GM18502 (cell line): Measurements from ENCODE around the gene GRID1.
"Not testable (repeated sequence)": the region's sequence is repeated elsewhere in the genome, so short reads cannot be mapped to it uniquely, and the experiment has no call there.

Source experiments
- ATAC-seq: cut with Tn5 transposase; IDR thresholded peaks from one replicate; pipeline ENCODE4 v1.9.1; 2021; ENCODE audit warnings: mild to moderate bottlenecking; ENCODE audit not compliant: unreplicated experiment, poor library complexity

Gene GRID1

DNA sequence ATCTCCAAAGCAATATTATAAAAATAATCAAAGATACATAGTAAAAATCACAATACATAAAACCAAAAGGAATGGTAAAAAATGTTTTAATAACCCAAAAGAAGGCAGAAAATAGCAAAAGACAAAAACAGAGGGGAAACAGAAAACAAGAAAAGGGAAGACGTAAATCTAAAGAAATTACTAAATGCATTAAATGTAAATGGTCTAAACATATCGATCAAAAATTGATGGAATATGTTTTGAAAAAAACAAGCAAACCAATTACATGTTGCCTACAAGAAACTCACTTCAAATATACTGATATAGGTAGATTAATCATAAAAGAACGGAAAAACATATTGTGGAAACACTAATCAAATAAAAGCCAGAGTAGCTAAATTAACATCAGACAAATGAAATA, 369.1 kb downstream of the GRID1 start:
- no peak for ATAC-seq

DNA sequence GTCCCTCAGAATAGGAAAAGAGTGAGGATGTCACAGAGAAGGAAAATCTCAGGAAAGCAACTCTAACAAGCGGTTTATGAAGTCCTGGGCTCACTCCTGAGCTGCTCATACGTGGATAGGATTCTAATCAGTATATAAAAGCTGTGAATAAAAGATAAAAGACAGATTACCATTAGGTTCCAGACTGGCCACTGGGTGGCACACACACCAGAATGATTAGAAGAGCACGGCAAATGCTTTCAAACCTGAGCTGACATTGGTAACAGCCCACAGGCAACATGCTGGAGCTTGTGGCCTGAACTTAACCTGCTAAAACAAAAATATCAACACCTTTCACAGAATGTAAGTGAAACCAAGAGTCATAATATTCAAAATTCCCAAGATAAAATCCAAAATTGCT, 370.8 kb downstream of the GRID1 start:
- ATAC-seq: peak; percentile 62

DNA sequence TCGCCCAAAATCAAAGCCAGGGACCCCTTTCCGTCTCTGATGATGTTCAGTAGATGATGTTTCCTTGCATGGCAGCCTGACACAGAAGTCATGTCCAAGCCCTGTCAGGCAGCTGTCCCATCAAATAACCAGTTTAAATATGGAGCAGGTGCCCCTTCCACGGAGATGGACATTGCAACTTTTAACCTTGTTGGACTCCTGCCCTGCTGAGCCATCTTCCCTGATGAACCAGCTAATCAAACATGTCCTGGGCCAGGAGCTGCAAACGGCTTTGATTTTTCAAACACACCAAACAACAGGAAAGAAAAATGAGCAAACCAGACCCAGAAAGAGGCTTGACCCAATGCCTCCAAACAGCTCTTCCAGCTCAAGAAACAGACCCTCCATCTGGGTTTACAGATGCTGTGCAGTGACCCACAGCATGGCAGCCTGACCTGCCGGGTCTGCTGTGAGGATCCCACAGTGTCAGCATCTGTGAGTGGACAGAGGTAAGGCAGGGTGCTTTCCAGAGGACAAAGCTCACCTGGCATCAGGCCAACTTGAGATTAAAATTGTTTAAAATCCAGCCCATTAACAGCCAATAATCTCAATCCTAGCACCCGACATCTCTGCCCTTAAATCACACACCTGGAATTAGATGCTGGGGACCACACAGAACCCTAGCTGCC, 372.6 kb downstream of the GRID1 start:
- no peak for ATAC-seq

DNA sequence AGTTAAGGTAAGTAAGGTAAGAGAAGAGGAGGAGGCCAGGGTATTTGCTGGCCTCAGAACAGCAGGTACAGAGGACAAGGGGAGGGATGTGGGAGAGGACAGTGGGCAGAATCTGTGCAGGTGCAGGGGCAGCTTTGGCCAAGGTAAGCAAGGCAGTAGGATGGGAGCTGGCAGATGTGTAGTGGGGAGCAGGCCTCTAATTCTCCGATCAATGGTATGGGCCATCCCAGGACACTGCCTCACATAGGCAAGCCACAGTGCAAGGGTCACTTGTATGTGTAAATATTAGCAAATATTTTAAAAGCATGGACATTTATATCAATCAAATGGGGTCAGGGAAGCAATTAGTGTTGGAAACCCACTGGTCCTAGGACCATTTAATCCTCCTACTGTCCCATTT, 373.5 kb downstream of the GRID1 start:
- no peak for ATAC-seq

DNA sequence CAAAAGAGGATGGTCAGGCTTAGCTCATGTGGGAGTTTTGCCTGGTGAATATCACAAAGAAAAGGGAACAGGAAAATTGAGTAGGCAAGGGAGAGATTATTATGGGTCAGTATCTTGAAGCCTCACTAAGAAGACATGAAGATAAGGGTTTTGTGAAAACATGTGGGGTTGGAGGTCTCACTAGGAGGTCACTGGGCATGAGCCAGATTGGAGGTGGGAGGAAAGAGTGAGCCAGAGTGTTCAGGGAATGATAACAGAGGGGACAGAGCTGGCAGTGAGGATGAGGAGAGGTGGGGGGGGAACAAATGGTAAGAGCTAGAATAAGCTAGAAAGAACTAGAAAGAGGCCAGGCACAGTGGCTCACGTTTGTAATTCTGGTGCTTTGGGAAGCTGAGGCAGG, 374.3 kb downstream of the GRID1 start:
- ATAC-seq: no peak

DNA sequence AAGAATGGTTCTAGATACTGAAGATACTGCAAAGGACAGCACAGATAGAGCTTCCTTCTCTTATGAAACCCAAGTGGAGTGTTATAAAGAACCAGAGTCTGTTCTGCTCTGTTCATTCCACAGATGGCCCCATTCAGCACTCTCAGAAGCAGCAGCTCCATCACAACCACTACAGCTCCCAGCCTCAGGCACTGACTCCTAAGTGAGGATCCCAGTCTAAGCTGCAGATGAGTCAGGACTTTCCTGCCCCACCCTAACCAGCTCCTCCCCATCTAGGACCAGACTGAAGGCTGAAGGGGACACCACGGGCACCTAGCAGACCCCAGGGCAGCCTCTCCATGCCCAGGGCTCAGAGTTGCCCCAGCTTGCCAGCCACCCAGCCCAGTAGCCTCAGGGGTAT, 379.8 kb downstream of the GRID1 start:
- no peak for ATAC-seq

DNA sequence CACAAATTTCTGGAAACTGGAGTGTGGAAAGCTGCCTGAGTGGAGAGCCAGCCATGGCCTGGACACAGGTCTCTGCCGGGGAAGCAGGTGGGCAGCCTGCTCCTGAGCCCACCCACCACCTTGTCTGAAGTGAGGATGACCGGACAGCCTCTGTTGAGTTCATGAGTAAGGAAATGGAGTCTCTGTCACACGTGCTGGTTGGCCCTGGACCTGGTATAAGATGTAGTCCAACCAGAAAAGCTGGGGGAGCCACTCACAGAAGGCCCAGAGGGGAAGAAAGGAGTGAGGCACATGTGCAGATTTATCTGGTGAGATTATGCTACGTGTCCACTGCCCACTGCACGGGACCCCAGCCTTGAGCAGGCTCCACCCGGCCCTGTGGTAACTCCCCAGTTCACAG, 383.5 kb downstream of the GRID1 start:
- ATAC-seq: no peak

DNA sequence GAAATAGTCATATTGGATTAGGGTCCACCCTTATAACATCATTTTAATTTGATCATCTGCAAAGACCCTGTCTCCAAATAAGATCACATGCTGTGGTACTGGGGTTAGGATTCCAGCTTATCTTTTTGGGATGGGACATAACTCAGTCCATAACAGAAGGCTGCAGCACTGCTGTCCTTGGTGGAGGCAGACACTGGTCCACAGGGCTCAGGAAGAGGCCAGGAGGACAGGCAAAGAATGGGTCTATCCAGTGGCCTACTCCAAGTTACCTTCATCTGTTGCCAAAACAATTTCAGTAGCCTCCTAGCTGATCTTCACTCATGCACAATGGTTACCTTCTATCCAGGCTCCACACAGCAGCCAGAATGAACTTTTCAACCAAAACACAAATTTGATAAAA, 387.0 kb downstream of the GRID1 start:
- no peak for ATAC-seq

DNA sequence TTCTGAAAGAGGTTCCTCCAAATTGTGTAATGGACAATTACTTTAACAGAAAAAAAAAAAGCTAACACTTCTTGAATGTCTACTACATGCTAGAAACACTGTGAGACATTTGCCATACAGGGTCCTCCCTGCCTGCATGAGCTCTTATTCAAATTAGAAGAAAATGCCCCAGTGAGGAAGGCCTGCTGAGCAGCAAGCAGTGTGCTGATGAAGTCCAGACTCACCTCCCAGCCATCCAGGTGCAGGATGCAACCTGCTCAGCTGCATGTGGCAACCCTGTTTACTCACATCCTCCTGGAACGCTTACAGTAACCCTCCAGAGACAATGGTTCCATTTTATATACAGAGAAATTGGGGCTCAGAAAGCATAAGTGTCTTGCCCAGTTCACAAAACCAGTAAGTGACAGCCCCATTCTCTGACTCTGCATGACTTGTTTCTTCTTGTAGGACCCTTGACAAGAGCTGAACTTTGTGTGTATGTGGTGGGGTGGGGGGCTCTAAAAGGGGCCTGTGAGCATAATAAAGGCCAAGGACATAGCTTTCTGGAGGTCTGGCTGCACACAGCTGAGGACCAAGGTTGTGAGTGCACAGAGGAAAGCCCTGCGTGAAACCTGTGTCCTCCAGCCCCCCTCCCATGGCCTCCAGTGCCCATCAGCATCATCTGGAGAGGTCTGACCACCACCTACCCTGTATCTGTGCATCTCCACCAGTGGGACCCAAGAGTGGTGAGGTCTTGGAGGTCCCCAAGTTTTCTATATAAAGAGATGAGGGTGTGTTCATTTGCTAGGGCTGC, 387.8 kb downstream of the GRID1 start:
- no peak for ATAC-seq

DNA sequence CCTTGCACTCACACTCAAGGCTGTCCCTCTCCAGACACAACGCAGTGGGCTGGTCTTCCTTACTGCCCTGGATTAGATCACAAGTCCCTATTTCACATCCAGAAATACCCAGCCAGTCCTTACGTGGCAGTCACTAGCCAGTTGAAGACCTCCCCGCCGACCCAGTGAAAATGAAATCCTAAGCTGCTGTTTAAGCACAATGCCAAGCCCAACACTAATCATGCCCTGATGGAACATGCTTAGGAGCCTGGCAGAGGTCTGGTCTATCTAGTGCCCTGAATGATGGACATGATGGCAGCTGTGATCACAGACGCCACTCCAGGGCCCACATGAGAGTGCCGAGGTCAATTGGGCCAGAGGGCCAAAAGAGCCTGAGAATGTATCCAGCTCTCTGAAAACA, 389.0 kb downstream of the GRID1 start:
- no peak for ATAC-seq

DNA sequence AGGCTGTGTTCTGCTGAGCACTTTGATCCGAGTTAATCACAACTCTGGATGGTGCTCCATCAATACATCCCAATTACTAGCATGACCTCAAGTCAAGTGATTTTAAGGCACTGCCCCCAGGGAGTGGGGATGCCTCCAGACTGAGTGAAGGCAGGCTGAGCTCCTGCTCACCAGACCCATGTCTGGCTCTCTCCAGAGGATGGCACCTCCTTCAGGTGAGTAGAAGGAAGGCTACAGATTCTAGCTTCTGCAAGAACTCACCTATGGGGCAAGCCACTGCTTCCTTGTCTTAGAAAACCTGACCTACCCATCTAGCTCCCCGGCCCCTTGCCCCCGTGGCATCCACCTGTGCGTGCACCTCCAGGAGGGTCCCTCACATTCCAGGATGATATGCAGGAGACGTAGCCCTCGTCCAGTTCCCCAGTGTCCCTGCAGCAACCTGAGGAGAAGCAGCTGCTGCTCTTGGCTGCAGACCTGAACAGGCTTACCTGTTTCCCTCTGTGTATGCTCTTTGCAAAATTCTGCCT, 390.3 kb downstream of the GRID1 start:
- no peak for ATAC-seq

DNA sequence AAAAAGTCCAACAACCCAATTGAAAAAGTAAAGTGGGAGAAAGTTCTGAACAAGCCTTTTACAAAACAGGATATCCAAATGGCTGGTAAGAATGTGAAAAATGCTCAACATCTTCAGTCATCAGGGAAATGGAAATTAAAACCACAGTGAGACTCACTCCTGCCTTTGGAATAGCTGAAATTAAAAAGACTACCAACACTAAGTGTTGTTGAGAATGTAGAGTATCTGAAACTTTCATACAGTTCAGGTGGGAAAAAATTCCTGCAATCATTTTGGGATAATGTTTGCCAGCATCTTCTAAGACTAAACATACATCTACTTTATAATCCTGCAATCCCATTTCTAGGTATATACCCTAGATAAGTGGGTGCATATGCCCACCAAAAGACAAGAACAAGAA, 395.1 kb downstream of the GRID1 start:
- ATAC-seq: no peak

DNA sequence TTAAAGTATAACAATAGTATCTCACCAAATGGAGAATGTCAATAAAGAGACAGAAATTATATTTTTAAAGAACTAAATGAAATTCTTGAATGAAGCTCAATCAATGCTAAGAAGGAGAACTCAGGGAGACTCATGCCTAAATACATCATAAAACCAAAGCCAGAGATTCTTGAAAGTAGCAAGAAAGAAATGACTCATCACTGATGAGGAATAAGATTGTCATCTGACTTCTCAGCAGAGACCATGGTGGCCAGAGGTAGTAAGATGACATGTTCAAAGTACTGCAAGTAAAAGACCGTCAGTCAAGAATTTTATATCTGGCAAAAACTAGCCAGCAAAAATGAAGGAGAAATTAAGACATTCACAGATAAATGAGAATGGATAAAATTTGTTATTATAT, 399.0 kb downstream of the GRID1 start:
- ATAC-seq: peak; percentile 90

DNA sequence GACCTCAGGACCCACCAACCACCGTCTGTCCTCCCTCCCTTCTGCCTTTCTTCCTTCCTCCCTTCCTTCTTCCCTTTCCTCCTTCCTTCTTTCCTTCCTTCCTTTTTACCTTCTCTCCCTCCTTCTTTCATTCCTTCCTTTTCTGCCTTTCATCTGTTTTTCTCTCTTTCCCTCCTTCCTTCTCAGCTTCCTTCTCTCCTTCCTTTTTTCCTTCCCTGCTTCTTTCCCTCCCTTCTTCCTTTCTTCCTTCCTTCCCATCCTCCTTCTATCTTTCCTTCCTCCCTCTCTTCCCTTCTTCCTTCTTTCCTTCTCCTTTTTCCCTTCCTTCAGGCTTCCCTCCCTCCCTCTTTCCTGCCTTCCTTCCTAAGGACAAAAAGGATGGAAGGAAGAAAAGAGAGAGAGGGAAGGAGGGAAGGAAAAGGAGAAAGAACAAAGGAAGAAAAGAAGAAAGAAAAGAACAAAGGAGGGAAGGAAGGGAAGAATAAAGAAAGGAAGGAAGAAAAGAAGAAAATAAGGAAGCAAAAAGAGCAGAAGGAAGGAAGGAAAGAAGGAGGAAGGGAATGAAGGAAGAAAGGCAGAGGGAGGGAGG, 405.0 kb downstream of the GRID1 start:
- no peak for ATAC-seq

DNA sequence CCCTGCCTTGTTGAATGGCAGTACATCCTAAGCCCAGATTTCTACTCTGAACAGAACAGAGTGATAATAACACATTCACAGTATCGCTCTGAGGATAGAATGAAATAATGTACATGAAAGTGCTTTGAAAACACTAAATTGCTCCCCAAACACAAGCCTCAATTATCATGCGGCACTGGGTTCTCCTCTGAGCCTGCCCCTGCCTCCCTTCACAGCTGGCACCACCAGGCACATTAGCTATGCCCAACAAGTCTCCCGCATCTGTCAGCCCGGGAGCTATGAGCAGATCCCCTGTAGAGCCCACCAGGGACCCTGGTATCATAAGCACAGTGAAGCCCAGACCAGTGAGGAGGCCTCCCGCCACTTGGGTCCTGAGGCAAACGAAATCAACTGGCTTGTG, 405.5 kb downstream of the GRID1 start:
- ATAC-seq: no peak

DNA sequence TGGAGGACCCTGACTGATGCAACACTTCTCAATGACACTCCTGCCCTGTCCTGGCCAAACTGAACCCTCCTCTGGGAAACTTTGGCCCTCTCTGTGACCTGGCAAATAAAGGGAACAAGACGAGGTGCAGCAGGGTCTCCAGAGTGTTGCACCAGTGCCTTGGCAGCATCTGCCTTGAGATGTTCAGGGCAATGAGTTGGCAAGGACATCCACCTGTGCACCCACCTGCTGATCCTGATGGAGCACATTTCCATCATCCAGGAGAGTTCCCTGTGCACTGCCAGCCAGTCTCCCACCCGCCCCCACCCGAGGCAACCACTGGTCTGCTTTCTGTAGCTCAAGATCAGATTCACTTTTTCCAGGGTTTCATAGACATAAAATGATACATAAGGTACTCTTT, 407.4 kb downstream of the GRID1 start:
- ATAC-seq: no peak

DNA sequence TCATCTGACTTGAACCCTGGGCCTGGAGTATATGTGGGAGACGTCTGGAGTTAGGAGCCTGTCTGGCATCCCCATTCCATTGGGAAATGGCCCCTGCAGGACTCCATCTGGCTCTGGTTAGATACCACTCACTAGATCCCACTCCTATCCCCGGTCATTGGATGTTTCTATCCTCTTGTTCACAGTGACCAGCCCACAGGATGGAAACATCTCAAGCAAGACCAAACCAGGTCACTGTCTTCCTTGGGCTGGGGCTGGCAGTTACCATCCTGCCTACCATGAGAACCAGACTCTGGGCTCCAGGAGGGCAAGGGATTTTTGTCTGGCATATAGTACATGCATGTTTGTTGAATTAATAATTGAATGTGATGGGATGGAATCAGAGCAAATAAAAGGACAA, 415.7 kb downstream of the GRID1 start:
- ATAC-seq: no peak

DNA sequence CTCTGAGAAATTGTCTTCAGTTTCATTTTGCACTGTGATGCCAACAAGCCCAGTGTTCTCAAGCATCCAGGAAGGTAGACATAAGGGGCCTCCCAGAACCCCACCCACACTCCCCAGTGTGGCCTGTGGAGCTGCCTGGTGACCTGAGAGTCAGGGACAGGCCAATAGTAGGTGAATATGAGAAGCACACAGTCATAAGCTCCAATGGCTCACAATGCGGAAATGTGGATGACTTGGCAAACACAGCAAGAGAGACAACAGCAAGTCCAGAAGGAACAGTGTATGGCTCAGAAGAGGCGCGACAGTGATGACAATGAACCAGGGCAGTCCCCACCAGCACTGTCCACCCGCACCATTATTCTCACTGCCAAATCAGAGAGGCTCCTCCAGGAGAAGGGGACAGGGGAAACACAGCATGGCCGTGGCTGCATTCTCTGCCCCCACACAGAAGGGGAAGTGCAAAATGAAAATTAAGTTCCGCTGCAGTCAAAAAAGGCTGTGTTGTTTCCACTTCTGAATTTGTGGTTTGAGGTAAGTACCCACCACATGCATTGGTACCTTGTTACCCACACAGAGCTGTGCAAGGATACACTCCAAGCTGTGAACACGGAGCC, 419.8 kb downstream of the GRID1 start:
- ATAC-seq: peak; percentile 92

DNA sequence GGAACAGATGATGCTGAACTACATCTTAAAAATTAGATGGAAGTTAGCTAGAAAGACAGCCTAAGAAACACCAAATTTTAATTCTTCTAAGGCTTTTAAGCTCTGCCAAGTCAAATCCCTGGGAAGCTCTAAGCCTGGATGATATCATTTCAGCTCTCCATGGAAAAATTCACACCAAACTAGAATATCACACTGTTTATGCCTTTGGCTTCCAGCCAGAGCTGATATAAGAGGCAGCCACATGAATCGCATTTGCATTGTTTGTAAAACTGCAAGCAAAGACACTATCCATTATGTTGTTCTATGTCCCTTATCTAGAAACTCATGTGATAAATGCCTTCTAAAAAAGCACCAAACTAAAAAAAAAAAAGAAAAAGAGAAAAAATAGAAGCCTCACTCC, 430.4 kb downstream of the GRID1 start:
- ATAC-seq: no peak

DNA sequence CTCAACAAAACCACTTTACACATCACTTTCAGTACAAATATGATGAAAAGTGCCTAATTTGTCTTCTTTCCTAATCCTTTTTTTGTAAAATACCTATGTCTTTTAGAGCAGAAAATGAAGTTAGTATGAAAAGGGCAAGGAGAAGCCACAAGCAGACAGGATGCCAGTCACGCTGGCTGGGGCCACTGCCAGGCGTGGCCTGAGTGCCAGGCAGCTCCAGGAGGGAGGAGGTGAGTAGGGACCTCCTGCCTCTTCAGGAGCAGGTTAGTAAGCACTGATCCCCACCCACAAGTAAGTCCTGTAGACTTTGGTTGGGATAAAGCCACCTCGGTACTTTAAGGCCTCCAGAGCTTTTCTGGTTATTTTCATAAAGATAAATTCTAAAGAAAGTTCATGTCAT, 432.0 kb downstream of the GRID1 start:
- ATAC-seq: no peak

DNA sequence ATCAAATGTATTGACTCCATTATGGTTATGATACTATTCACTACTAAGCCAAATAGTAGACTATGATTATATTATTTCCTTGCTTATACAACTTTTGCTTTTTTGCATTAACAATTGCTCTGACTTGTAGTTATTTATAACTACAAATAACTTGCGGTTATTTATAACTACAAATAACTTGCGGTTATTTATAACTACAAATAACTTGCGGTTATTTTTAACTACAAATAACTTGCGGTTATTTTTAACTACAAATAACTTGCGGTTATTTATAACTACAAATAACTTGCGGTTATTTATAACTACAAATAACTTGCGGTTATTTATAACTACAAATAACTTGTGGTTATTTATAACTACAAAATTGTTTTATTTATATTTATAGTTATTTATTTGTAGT, 436.6 kb downstream of the GRID1 start:
- ATAC-seq: not testable (repeated sequence)
